Sigmoid colon (tissue), 4 donors: Measurements from ENCODE around the gene ZFYVE28.

Experiments used
- EP300 ChIP-seq, 4 donors: sonication (generic); formaldehyde crosslinking; IDR thresholded peaks; one replicate each; pipeline ENCODE4 v1.6.1; 2017; ENCODE audit warnings: antibody characterized with exemption in 4 of 4
- TF ChIP-seq, protein P1 (sequence below), 4 experiments: fragments of 450-650 bp in 3 of 4; fragments of 200-600 bp in 1 of 4; IDR thresholded peaks; one replicate each; pipeline ENCODE4 v1.5.1; 2016 to 2019; ENCODE audit warnings: antibody characterized with exemption in 4 of 4, mild to moderate bottlenecking in 3 of 4, moderate library complexity in 2 of 4

DNA sequence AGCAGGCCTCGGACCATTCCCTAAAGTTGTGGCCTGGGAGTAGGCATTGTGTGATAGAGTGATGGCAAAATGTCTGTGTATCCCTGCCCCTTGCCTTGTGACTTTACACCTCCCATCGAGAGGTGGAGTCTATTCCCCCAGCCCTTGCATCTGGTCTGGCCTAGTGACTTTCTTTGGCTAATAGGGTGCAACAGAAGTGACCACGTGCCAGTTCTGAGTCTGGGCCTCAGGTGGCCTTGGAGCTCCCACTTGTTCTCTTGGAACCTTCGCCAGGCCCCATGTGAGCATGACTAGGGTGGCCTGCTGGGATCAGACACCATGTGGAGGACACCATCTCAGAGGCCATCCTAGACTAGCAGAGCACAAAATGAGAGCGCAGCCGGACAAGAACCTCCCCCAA, 46.6 kb upstream of the ZFYVE28 start:
- TF ChIP-seq, protein P1, sequence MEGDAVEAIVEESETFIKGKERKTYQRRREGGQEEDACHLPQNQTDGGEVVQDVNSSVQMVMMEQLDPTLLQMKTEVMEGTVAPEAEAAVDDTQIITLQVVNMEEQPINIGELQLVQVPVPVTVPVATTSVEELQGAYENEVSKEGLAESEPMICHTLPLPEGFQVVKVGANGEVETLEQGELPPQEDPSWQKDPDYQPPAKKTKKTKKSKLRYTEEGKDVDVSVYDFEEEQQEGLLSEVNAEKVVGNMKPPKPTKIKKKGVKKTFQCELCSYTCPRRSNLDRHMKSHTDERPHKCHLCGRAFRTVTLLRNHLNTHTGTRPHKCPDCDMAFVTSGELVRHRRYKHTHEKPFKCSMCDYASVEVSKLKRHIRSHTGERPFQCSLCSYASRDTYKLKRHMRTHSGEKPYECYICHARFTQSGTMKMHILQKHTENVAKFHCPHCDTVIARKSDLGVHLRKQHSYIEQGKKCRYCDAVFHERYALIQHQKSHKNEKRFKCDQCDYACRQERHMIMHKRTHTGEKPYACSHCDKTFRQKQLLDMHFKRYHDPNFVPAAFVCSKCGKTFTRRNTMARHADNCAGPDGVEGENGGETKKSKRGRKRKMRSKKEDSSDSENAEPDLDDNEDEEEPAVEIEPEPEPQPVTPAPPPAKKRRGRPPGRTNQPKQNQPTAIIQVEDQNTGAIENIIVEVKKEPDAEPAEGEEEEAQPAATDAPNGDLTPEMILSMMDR (IDR thresholded peaks at IDR 0.05) = no peak
- TF ChIP-seq EP300 (IDR thresholded peaks at IDR 0.05) = no peak
